ENCODE data around the gene KCNMB2.

DNA sequence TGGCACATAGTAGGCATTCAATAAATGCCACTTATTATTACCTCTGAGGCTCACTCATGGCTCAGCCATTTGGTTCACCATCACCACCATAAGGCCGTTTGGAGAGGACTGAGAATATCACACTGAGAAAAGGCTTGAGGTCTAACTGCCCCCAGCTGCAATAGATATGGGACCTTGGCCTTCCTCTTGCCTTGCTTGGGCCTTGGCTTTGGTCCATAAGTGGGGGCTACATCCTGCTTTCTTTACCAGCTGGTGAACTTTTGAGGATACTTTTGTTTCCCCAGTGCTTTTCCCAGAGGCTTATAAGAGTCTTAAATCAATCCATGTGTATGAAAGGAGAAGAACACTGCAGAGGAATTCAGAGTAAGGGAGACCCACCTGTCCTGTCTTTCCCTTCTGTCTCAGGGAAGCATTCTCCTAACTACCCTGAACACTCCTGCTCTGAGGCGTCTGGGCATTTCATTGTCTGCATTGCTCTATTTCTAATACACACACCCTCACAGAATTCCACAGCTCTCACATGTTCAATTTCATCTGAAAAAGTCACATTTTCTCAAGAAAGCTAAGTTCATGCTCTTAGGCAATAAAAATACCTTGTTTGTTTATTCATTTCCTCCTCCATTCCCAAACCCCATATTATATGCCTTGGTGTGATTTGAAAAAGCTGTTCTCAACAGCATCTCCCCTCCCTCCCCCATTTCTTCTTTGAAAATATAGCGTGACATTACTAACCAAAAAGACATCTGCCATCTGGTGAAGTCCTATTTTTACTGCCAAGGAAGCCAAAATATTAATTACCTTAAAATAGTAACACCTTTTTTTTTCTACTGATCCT, 22.5 kb upstream of the KCNMB2 start:
- no peak for TF ChIP-seq EZH2 (IDR thresholded peaks at IDR 0.05; ENCODE audit: low read length, missing control alignments)
- TF ChIP-seq, protein P1, sequence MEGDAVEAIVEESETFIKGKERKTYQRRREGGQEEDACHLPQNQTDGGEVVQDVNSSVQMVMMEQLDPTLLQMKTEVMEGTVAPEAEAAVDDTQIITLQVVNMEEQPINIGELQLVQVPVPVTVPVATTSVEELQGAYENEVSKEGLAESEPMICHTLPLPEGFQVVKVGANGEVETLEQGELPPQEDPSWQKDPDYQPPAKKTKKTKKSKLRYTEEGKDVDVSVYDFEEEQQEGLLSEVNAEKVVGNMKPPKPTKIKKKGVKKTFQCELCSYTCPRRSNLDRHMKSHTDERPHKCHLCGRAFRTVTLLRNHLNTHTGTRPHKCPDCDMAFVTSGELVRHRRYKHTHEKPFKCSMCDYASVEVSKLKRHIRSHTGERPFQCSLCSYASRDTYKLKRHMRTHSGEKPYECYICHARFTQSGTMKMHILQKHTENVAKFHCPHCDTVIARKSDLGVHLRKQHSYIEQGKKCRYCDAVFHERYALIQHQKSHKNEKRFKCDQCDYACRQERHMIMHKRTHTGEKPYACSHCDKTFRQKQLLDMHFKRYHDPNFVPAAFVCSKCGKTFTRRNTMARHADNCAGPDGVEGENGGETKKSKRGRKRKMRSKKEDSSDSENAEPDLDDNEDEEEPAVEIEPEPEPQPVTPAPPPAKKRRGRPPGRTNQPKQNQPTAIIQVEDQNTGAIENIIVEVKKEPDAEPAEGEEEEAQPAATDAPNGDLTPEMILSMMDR (conservative IDR thresholded peaks at IDR 0.05 in 1 of 2, IDR thresholded peaks at IDR 0.05 in 1 of 2; ENCODE audit: low read depth in 1 of 2, low read length in 2 of 2): no peak

Measured in fibroblast of lung (primary cell).